Measurements from ENCODE around the gene DOK1.
"Not testable (repeated sequence)": the region's sequence is repeated elsewhere in the genome, so short reads cannot be mapped to it uniquely, and the experiment has no call there.

The DOK1 gene

DNA sequence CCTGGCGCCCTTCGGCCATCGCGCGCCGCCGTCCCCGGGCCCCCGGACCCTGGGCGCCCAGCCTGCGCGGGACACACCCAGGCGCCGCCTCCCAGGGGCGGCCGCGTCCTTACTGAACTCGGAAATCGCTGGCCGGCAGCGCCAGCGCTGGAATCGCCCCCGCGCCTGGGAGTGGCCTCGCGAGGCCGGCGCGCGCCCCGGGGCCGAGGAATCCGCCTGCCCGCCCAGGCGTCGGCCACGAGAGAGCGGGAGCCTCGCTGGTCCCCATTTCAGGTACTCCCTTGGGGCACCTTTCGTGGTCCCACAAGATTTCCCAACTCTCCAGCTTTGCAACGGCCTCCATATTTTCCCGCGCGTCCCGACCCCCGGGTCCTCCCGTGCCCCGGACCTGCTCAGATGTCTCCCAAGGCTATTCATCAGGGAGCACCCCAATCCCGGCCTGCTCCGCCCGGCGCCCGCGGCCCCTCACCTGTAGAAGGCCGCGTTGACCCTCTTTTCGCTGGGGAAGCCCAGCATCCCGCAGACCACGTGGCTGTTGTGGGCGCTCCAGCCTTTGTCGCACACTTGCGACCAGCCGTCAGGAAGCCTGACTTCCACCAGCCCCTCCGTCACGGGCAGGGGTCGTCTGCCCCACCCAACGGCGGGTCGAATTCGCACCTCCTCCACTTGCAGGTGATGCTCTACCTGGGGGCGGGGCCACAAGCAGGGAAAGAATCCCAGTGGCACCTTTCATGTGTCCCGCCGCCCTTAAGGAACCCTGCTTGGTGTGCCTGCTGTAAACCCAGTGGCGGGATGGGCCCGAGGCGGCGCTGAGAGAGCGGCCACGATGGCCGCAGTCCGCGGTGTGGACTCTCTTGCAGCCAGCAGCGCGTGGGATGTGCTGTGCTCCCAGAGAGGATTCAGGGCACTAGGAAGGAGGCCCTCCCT lies 5.4 kb upstream of the DOK1 start:
- peak; percentile 14 for DNase-seq

DNA sequence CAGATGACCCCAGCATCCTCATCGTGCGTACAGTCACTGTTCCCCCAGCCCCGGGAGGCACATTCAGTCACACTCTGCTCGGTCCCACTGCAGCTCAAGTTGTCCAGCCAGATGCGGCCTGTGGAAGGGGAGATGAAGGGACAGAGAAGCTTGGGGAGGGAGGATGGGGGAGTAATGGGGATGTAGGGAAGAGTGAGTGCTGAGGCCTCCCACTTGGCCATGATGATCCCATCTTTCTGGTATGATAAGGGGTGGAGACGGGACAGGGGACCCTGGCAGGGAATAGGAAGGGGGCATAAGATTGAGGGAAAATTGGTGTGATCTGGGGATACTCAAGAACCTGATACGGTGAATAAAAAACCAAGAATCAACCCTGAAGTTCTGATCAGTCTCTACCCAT lies 4.3 kb upstream of the DOK1 start:
- DNase-seq, result no peak

DNA sequence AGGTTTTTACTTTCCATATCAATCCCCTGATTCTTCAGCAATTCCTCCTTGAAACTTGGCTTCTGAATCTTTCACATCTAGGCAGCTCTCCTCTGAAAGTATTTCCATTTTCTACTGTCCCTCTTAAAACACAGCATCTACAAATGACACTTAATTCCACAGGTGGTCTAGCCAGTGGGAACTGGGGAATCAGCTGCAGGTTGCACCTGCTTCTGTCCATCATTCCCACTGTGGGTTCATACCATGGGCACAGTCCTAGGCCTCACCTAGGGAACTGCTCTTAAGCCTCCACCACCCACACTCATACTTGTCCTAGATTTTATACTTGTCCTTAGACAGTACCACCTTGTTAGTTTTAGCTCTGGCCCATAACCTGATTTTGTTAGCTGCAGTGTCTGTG lies 3.0 kb upstream of the DOK1 start:
- no peak for DNase-seq

DNA sequence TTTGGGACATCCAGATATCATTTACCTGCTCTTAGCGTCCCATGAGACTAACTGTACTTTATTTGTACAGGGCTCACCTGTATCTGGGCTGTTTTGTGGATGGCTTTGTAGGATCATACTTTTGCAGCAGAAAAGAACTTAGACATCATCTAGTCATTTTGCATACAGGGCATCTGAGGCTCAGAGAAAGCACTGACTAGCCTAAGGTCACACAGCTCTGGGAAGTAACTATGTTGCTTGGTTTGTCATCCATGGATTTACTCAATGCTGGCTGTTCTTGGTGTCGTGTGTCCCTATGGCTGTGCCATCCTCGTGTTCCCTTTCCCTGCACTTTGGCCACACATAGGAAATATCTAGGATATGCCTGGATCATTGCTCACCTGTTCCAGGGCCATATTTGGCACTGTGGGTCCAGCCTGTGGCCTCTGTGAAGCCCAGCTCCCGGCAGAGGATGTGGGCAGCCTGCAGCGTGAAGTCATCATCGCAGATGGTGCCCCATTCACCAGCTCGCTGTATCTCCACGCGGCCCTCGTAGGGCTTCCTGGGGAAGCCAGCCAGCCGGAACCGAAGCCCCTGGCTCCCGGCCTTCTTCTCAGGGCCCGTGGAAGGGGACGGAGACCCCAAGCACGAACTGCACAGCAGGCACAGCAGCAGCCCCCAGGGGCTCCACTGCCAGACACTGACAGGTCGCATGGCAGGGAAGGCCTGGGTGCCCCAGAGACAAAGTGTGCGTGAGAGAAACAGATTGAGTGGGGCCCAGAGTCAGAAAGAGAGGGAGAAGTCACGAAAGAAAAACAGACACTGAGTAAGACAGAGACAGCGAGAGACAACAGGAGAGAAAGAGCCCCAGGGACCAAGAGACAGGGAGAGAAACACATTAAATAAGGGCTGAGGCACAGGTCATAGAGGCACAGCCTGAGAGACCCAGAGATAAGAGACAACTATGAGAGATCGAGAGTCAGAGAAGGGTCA lies 2.3 kb upstream of the DOK1 start:
- DNase-seq, result no peak

DNA sequence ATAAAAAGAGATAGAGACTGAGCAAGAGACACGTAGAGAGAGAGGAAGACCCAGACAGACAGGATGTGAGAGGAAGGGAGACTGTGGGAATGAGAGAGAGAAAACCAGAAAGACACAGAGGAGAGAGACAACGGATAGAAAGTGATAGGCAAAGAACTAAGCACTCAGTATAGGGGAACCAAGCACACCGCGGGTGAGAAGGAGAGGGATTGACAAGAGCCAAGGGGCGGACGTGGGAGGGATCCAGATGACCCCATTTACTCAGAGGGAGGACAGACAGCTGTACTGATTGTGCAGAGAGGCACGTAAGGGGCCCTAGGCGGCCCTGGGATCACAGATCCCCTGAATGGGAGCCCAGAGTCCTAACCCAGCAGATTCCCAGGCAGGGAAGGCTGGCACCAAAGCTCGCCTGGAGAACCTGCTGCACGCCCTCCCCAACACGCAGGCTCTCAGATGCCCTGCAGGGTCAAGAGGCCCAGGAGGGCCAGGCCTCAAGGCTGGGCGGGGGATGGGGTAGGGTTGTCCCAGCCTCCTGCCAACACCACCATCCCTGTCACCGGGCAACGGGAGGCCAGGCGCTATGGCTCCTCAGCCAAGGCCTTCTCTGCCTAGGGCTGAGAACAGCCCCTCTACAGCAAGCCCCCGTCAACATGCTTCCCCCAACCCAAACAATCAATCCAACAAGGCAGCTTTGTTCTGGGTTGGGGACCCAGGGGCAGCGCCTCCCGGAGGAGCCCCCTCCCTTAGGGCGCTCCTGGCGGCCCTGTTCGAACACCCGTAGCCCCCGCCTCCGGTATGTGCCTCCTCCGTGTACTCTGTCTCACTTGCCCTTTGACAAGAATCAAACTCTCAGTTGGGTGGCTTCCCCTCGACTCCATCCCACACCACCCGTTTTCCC lies 1.4 kb upstream of the DOK1 start:
- DNase-seq, result no peak

DNA sequence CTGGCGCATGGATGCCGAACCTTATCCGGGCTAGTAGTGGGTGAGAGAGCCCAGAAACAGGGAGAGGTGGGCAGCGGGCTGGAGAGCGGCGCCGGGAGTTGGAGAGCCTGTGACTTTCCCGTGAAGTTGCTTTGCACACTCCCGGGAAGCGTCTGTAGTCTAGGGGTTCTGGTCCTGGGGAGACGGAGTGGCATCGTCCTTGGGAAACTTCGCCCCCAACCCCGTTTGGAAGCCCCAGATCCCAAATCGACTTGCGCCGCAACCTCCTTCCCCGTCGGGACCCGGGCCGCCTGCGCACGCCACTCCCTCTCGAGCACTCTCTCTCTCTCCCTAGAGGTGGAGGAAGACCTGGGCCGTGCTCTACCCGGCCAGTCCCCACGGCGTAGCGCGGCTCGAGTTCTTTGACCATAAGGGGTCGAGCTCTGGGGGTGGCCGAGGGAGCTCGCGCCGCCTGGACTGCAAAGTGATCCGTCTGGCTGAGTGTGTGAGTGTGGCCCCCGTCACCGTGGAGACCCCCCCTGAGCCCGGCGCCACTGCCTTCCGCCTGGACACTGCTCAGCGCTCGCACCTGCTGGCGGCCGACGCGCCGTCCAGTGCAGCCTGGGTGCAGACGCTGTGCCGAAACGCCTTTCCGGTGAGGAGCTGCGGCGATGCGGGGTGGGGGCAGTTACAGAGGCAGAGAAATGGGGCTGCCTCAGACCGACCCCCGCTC lies 456 bp downstream of the DOK1 start:
- peak; percentile 51 for DNase-seq

DNA sequence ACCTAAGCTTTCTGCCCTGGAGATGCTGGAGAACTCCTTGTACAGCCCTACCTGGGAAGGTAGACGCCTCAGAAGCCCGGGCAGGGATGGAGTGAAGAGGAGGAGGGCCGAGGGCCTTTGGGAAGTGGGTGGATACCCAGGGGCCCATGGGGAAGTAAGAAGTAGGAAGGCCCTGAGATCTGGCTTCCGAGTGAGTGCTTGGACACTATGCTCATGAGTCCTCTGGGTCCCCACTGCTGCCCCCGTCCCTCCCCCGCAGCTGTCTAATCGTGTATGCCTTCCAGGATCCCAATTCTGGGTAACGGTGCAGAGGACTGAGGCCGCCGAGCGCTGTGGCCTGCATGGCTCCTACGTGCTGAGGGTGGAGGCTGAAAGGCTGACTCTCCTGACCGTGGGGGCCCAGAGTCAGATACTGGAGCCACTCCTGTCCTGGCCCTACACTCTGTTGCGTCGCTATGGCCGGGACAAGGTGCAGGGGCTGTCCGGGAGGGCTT lies 1.1 kb downstream of the DOK1 start:
- no peak for DNase-seq

DNA sequence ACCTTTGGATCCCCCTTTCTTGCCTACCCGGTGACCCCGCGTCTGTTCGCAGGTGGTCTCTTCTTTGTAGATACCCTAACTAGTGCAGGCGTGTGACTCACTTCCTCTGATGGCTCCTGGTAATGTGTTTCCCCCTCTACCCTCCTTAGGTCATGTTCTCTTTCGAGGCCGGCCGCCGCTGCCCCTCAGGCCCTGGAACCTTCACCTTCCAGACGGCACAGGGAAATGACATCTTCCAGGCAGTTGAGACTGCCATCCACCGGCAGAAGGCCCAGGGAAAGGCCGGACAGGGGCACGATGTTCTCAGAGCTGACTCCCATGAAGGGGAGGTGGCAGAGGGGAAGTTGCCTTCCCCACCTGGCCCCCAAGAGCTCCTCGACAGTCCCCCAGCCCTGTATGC lies 1.6 kb downstream of the DOK1 start:
- no peak for DNase-seq

DNA sequence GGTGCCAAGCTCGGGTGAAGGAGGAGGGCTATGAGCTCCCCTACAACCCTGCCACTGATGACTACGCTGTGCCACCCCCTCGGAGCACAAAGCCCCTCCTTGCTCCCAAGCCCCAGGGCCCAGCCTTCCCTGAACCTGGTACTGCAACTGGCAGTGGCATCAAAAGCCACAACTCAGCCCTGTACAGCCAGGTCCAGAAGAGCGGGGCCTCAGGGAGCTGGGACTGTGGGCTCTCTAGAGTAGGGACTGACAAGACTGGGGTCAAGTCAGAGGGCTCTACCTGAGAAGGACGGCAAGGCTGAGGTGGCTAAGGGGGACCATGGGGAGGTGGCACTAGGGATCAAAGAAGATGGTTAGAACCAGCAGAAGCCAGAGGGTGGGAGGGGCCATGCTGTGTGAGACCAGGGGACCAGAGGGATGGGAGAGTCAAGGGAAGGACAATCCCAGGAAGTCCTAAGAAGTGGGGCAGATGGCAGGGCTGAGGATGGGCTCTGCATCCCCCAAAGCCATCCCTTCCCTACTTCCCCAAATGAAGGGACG lies 2.4 kb downstream of the DOK1 start:
- DNase-seq, result no peak

DNA sequence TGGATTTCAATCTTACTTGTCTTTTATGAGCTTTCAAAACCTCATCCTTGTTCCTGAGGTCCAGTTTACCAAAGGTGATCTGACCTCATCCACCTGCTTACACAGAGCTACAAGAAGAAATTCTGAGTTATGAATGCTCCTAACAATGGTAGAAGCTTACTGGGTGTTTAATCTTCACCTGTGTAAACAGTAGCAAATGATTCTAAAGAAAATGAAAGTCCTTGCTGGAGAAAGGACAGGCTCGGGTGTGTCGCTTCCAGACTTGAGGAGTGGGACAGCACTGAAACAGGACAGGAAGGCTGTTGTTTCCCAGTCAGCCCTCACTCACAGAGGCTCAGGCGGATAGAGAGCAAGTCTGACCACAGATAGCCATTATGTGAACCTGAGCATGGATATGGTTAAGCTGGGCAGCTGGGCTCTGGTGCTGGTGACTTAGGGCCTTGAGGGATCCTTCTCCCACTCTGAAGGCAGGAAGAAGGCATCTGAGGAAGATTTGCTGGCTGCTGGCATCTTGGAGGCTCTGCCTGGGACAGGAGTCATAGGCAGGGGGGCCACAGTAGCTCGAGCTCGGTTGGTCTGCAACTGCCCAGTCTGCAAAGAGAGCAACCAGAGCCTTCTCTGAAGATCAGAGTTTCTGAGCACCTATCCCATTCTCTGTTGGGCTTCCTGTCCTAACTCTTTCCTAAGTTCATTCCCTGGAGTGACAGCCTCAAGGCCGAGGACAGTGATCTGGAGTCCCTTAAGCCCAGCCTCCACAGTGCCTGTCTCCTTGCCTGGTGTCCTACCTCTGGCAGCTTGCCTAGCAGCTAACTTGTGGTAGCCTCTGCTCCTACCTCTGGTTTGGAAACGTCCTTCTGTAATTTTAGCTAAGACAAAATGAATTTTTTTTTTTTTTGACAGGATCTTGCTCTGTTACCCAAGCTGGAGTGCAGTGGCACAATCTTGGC lies 4.0 kb downstream of the DOK1 start:
- DNase-seq, result no peak

DNA sequence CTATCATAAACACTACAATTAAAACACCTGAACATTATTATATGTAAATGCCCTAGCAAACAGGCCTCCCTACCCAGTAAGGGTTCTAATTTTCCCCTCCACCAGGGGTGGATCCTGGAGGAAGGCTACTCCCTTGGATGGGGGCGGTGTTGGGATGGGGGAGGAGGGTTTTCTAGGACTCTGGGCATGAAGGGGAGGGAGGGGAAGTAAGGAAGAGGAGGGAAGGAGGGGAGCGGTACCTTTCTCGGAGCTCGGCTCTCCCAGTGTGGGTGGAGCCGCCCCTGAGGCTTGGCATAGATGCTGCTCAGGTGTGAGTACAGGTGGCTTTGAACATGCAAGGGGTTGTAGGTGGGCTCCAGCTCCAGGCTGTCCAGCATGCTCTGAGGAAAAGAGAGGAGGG lies 5.4 kb downstream of the DOK1 start:
- no peak for DNase-seq

DNA sequence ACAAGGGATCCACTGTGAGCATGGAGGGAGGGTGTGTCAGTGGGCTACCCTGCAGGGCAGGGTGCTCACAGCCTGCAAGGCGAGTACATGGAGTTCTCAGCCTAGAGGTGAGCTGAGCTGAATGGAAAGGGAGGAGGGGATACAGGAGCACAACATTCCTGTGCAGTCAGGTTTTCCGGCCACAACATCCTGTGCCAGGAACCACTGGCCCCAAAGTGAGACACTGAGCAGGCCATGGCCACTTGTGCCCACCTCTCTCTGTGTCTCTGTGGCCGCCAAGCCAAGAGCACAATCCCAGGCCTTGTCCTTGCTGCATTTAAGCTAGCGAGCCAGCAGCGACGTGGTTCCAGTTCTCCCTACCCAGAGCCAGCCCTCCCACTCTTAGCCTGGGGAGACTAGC lies 6.1 kb downstream of the DOK1 start:
- no peak for DNase-seq

DNA sequence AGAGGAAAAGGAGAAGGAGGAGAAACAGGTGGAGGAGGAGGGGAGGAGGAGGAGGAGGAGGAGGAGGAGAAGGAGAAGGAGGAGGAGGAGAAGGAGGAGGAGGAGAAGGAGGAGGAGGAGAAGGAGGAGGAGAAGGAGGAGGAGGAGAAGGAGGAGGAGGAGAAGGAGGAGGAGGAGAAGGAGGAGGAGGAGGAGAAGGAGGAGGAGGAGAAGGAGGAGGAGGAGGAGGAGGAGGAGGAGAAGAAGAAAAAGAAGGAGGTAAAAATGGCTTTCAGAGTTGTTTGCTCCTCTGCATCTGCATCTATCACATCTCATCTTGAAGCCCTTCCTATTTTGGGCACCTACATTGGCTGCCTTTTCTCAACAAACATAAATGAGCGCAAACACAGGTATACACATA lies 6.5 kb downstream of the DOK1 start:
- DNase-seq, result not testable (repeated sequence)

DNA sequence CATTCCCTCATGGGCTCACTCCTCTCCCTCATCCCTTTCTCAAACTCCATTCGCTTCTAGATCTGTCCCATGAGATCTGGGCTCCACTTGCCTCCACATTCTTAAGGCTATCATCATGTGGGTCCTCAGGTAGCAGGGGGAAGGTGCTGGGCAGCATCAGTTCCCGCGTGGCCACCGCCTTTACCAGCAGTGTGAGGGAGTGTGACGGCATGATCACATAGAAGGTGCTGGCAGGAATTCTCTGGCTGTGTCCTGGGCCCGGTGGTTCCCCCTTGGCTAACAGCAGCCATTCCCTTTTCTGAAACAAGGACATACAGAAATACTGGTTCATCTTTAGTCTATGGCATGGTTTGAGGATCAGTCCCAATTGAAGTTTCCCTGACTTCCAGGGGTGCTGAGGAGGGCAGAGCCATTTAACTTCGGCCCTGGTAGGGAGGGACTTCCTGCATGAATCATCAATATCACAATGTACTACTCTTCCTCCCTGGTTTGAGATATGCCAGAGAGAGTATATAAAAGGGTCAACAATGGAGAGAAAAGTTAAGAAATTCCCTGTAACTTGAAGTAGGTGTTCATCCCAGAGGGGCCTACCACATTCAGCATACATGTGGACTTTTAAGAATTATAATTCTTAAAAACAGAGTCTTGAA lies 7.7 kb downstream of the DOK1 start:
- DNase-seq, result no peak

DNA sequence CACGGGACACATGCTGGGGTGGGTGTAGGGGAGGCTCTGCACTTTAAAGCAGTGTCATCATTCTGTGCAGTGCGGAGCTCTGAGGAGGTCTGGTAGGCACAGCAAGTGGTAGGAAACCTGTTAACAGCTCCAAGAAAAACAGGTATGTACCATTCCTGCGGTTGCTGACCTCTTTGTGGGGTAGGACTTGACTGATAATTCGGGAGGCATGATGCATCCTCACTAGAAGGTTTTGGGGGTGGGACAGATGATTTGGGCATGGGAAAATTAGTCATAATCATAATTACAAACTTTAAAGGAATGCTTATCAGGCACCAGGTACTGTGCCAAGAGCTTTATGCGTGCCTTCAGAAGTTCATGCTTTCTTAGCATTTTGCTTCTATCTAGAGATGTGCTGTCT lies 9.7 kb downstream of the DOK1 start:
- no peak for DNase-seq

DNA sequence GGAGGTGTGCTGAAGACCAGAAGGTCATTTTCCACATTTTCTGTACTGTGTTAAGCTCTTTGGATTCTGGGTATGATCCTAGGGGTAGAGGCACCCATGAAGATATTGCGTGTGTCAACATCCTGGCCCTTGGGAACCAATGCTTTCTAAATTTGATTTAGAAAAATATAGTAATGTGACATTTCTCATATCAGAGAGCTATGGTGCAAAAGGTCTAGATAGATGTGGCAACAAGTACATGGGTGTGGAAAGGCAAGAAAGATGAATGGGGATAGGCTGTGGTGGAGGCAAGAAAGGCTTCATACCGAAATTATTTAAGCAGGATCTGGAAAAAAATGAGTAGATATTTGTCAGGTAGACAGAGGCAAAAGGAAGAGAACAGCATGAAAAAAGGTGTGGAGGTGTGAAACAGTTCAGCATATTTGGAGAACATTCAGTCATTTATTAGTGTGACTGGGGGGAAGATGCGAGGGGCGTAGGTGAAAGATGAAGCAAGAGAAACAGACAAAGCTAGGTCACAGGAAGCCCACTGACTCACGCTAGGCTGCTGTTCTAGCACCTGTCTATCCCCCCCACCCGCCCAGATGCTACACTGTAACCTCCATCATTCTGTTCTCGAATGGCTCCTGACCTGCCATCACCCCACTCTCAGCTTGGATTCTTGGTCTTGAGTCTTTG lies 11.7 kb downstream of the DOK1 start:
- DNase-seq, result no peak

DNA sequence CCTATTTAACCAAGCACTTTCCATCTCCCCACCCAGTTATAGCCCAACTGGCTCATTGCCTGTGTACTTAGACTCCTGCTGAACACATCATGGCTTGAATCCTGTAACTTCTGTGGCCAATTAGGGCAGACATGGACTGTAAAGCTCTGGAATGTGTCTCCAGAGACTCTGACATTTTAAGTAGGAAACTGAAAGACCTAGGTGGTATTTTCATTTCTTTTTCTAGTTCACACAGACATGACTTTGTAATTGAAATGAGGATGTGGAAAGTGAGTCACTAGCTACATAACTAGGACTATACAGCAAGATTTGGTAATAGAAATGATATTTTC lies 12.2 kb downstream of the DOK1 start:
- no peak for DNase-seq

DNA sequence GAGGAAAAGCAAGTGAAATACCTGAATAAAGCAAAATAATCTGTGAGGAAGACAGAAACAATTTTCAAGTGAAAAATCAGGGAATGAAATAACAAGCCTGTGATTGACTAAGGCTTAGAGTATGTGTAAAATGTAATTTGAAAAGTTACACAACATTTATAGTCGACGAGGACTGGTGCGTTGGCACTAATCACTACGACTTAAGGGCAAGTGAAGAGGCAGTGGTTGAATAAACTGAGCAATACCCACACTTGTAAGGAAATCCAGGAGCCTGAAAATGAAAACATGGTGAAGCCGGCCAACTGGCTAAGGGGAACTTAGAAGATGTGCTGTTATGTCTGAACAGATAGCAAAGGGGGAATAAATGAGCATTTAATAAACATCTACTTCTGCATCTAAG lies 13.4 kb downstream of the DOK1 start:
- DNase-seq, result no peak

DNA sequence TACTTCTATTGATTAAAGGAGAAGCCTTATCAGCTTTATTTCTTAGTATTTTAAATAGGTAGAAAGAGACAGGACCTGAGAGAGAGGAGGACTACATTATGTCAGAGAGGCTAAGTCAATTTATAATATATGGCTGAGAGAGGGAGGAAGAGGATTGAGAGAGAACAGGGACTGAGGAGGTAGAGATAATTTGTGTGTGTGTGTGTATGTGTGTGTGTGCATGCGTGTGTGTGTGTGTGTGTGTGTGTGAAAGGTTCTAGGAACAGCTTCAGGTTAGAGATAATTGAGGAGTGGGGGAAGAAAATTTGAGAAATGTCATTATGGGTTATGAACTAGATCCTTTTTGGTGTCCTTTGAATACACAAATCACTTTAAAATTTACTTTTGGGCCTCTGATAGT lies 15.2 kb downstream of the DOK1 start:
- no peak for DNase-seq

Data from activated naive CD4-positive, alpha-beta T cell treated with Interleukin-2 at 50 U/mL for 16 hours (primary cell).